ENCODE results near the gene PID1. TPM values are rescaled to one million over a fixed set of nuclear protein-coding genes. Genes with fewer than 3 reads are reported as not detected.

The PID1 gene
- total and polyA plus RNA-seq, 2 donors (not counting 1 experiment from before 2014, with no cell fraction given) = 0.10 TPM; not detected in 1

- Mint-ChIP-seq H3K4me3 (no peak overlapping the region), H3K27me3 (no peaks in the 10 kb centered on the region), H3K9me3 (ENCODE audit: insufficient read depth) (no peaks in the 10 kb centered on the region), H3K27ac (no peak overlapping the region), H3K4me1 (no peaks in the 10 kb centered on the region)
- Histone ChIP-seq H3K27me3 (replicated peaks in 1 of 4; ENCODE audit: control extremely low read depth in 1 of 4, control insufficient read depth in 3 of 4, insufficient read depth in 4 of 4, low read length in 3 of 4) (no peaks in the 10 kb centered on the region), H3K27ac (ENCODE audit: low read length in 2 of 2) (no peak overlapping the region), H3K4me1 (ENCODE audit: control insufficient read depth in 2 of 2, insufficient read depth in 2 of 2, low read length in 2 of 2) (no peaks in the 10 kb centered on the region), H2AFZ (ENCODE audit: insufficient read depth, low read depth, low read length, poor library complexity, severe bottlenecking) (no peak overlapping the region), H3K9ac (ENCODE audit: low read length) (no peak overlapping the region), H3K79me2 (ENCODE audit: control insufficient read depth, insufficient read depth, low read length) (no peaks in the 10 kb centered on the region), H4K20me1 (ENCODE audit: control insufficient read depth, insufficient read depth, low read length, poor library complexity, severe bottlenecking) (no peaks in the 10 kb centered on the region), H3K9me3 (ENCODE audit: control extremely low read depth in 1 of 3, control insufficient read depth in 2 of 3, insufficient read depth in 1 of 3, low read length in 2 of 3) (peaks cover 0 to 3% (median 0%) of the 10 kb centered on the region in 3 donors), H3K4me2 (replicated peaks; ENCODE audit: low read depth, low read length, poor library complexity, severe bottlenecking) (no peak overlapping the region), H3K36me3 (replicated peaks in 1 of 2; ENCODE audit: control extremely low read depth in 1 of 2, control insufficient read depth in 1 of 2, extremely low read depth in 1 of 2, insufficient read depth in 2 of 2, low read length in 1 of 2) (no peaks in the 10 kb centered on the region), H3K4me3 (ENCODE audit: control extremely low read depth in 1 of 5, extremely low read depth in 1 of 5, insufficient read depth in 1 of 5, low read depth in 2 of 5, low read length in 4 of 5) (no peak overlapping the region)
- WGBS (ENCODE audit: insufficient coverage) = 100% methylated on average over 2 of the region's 2 CpGs
- TF ChIP-seq EZH2 (IDR thresholded peaks at IDR 0.05; ENCODE audit: borderline replicate concordance, insufficient read depth, low read depth, low read length, poor library complexity, severe bottlenecking) (no peak), CTCF (IDR thresholded peaks at IDR 0.05) (no peak)
- ATAC-seq (ENCODE audit: low read depth) (no peak), DNase-seq (no peak)
- ChIA-PET POLR2A (no interaction called here), CTCF (no interaction called here)
- intact Hi-C loops (cut with micrococcal nuclease) = no loop called here
Observed at GRCh38 chr2:229226382-229226781, 44.7 kb downstream of the PID1 start.

- Histone ChIP-seq H3K9ac (ENCODE audit: low read length) (no peak overlapping the region), H3K9me3 (ENCODE audit: control extremely low read depth in 1 of 3, control insufficient read depth in 2 of 3, insufficient read depth in 1 of 3, low read length in 2 of 3) (peaks cover 0 to 6% (median 0%) of the 10 kb centered on the region in 3 donors), H4K20me1 (ENCODE audit: control insufficient read depth, insufficient read depth, low read length, poor library complexity, severe bottlenecking) (no peaks in the 10 kb centered on the region), H2AFZ (ENCODE audit: insufficient read depth, low read depth, low read length, poor library complexity, severe bottlenecking) (no peak overlapping the region), H3K36me3 (replicated peaks in 1 of 2; ENCODE audit: control extremely low read depth in 1 of 2, control insufficient read depth in 1 of 2, extremely low read depth in 1 of 2, insufficient read depth in 2 of 2, low read length in 1 of 2) (no peaks in the 10 kb centered on the region), H3K27me3 (replicated peaks in 1 of 4; ENCODE audit: control extremely low read depth in 1 of 4, control insufficient read depth in 3 of 4, insufficient read depth in 4 of 4, low read length in 3 of 4) (no peaks in the 10 kb centered on the region), H3K4me3 (ENCODE audit: control extremely low read depth in 1 of 5, extremely low read depth in 1 of 5, insufficient read depth in 1 of 5, low read depth in 2 of 5, low read length in 4 of 5) (no peak overlapping the region), H3K4me1 (ENCODE audit: control insufficient read depth in 2 of 2, insufficient read depth in 2 of 2, low read length in 2 of 2) (no peaks in the 10 kb centered on the region), H3K79me2 (ENCODE audit: control insufficient read depth, insufficient read depth, low read length) (no peaks in the 10 kb centered on the region), H3K27ac (ENCODE audit: low read length in 2 of 2) (no peak overlapping the region), H3K4me2 (replicated peaks; ENCODE audit: low read depth, low read length, poor library complexity, severe bottlenecking) (no peak overlapping the region)
- no peak for ATAC-seq (ENCODE audit: low read depth)
- no peaks in the 10 kb centered on the region for H3K9me3 Mint-ChIP-seq (ENCODE audit: insufficient read depth)
- TF ChIP-seq CTCF (IDR thresholded peaks at IDR 0.05) (no peak), EZH2 (IDR thresholded peaks at IDR 0.05; ENCODE audit: borderline replicate concordance, insufficient read depth, low read depth, low read length, poor library complexity, severe bottlenecking) (no peak)
- WGBS (ENCODE audit: insufficient coverage) = no CpG with 5 or more reads among the region's 1 CpG
- H3K4me3 Mint-ChIP-seq = no peak overlapping the region
- DNase-seq = no peak
- intact Hi-C loops (cut with micrococcal nuclease) = no loop called here
- no peaks in the 10 kb centered on the region for H3K27me3 Mint-ChIP-seq
- H3K4me1 Mint-ChIP-seq = no peaks in the 10 kb centered on the region
- ChIA-PET POLR2A (no interaction called here), CTCF (no interaction called here)
- H3K27ac Mint-ChIP-seq = no peak overlapping the region
Observed at GRCh38 chr2:229223107-229223506, 48.0 kb downstream of the PID1 start.
